H9 (cell line): ENCODE measurements around the gene GPR137. TPM values are rescaled to one million over a fixed set of nuclear protein-coding genes. Genes with fewer than 3 reads are reported as not detected.

Experiments used
- DNase-seq: peaks from one replicate; pipeline ENCODE4 v3.0.0-alpha.2; 2017
- H2AFZ ChIP-seq: one replicate; pipeline ENCODE4 v1.6.1; 2013; ENCODE audit warnings: mild to moderate bottlenecking, low read length, control low read depth, moderate library complexity
- H2AK5ac ChIP-seq: 2 replicates; pipeline ENCODE4 v1.6.1; 2013; ENCODE audit warnings: low read length, control low read depth, mixed read lengths; ENCODE audit not compliant: insufficient read length
- H2BK120ac ChIP-seq: one replicate; pipeline ENCODE4 v1.6.1; 2013; ENCODE audit warnings: low read depth, mild to moderate bottlenecking, low read length, control low read depth, inconsistent platforms; ENCODE audit not compliant: poor library complexity, severe bottlenecking
- H2BK12ac ChIP-seq: 2 replicates; pipeline ENCODE4 v1.6.1; 2013; ENCODE audit warnings: low read length, control low read depth, mixed read lengths, low read depth; ENCODE audit not compliant: insufficient read length
- H2BK15ac ChIP-seq: 2 replicates; pipeline ENCODE4 v1.6.1; 2013; ENCODE audit warnings: low read depth, low read length, control low read depth
- H2BK20ac ChIP-seq: one replicate; pipeline ENCODE4 v1.6.1; 2013; ENCODE audit warnings: low read depth, mild to moderate bottlenecking, low read length, control low read depth, inconsistent platforms; ENCODE audit not compliant: poor library complexity, severe bottlenecking
- H2BK5ac ChIP-seq: 2 replicates; pipeline ENCODE4 v1.6.1; 2013; ENCODE audit warnings: low read length, control low read depth, mixed read lengths; ENCODE audit not compliant: insufficient read length
- H3K14ac ChIP-seq: 2 replicates; pipeline ENCODE4 v1.6.1; 2013; ENCODE audit warnings: low read length, control low read depth; ENCODE audit not compliant: insufficient read depth
- H3K18ac ChIP-seq: 2 replicates; pipeline ENCODE4 v1.6.1; 2013; ENCODE audit warnings: low read depth, mild to moderate bottlenecking, mixed read lengths, low read length, control low read depth; ENCODE audit not compliant: insufficient read length
- H3K23ac ChIP-seq: 2 replicates; pipeline ENCODE4 v1.6.1; 2013; ENCODE audit warnings: low read length, control low read depth, mixed read lengths, low read depth; ENCODE audit not compliant: insufficient read length
- H3K23me2 ChIP-seq: 2 replicates; pipeline ENCODE4 v1.6.1; 2013; ENCODE audit warnings: low read depth, mild to moderate bottlenecking, mixed read lengths, low read length, control low read depth; ENCODE audit not compliant: insufficient read length, poor library complexity, severe bottlenecking
- H3K27ac ChIP-seq: 2 replicates; pipeline ENCODE4 v1.5.1; 2013; ENCODE audit warnings: low read length, control low read depth, mixed read lengths, low read depth; ENCODE audit not compliant: insufficient read length
- H3K27me3 ChIP-seq: 2 replicates; pipeline ENCODE4 v1.6.1; 2013; ENCODE audit warnings: low read length, control low read depth, inconsistent platforms; ENCODE audit not compliant: insufficient read depth
- H3K4ac ChIP-seq: 2 replicates; pipeline ENCODE4 v1.6.1; 2013; ENCODE audit warnings: low read depth, mild to moderate bottlenecking, control low read depth, inconsistent platforms, low read length, moderate library complexity
- H3K4me1 ChIP-seq: 2 replicates; pipeline ENCODE4 v1.6.1; 2013; ENCODE audit warnings: low read length, control low read depth, inconsistent platforms; ENCODE audit not compliant: insufficient read depth
- H3K4me2 ChIP-seq: 2 replicates; pipeline ENCODE4 v1.6.1; 2013; ENCODE audit warnings: low read length, control low read depth, mixed read lengths; ENCODE audit not compliant: insufficient read length, insufficient read depth
- H3K56ac ChIP-seq: 2 replicates; pipeline ENCODE4 v1.6.1; 2013; ENCODE audit warnings: low read depth, mild to moderate bottlenecking, mixed read lengths, low read length, control low read depth; ENCODE audit not compliant: insufficient read length
- H3K79me1 ChIP-seq: 2 replicates; pipeline ENCODE4 v1.6.1; 2013; ENCODE audit warnings: low read depth, mild to moderate bottlenecking, moderate library complexity, low read length, control low read depth, inconsistent platforms; ENCODE audit not compliant: insufficient read depth, poor library complexity, severe bottlenecking
- H3K79me2 ChIP-seq: 2 replicates; pipeline ENCODE4 v1.6.1; 2013; ENCODE audit warnings: low read length, control low read depth, inconsistent platforms; ENCODE audit not compliant: insufficient read depth
- H3K9ac ChIP-seq: 2 replicates; pipeline ENCODE4 v1.6.1; 2013; ENCODE audit warnings: low read length, control low read depth, mixed read lengths; ENCODE audit not compliant: insufficient read length; ENCODE audit errors: extremely low read depth
- H3K9me3 ChIP-seq: one replicate; pipeline ENCODE4 v1.6.1; 2013; ENCODE audit warnings: low read depth, low read length, inconsistent platforms; ENCODE audit not compliant: control insufficient read depth
- H3T11ph ChIP-seq: one replicate; pipeline ENCODE4 v1.6.1; 2013; ENCODE audit warnings: mild to moderate bottlenecking, low read length, control low read depth, inconsistent platforms
- H4K20me1 ChIP-seq: one replicate; pipeline ENCODE4 v1.6.1; 2013; ENCODE audit not compliant: control insufficient read depth, insufficient read length, insufficient read depth
- H4K5ac ChIP-seq: 2 replicates; pipeline ENCODE4 v1.6.1; 2013; ENCODE audit warnings: low read depth, mild to moderate bottlenecking, mixed read lengths, low read length, control low read depth; ENCODE audit not compliant: insufficient read length
- H4K8ac ChIP-seq: replicated peaks from 2 replicates; pipeline ENCODE4 v1.6.1; 2013; ENCODE audit warnings: low read length, control low read depth, mixed read lengths, low read depth; ENCODE audit not compliant: insufficient read length
- H4K91ac ChIP-seq: 2 replicates; pipeline ENCODE4 v1.6.1; 2013; ENCODE audit warnings: low read depth, mild to moderate bottlenecking, moderate library complexity, mixed read lengths, low read length, control low read depth; ENCODE audit not compliant: insufficient read length
- H3K27ac Mint-ChIP-seq, 3 experiments: 2 replicates in 2 of 3; 3 replicates in 1 of 3; pipeline ENCODE4 v1.8.0; 2020 to 2021; ENCODE audit warnings: mixed read lengths in 3 of 3, mild to moderate bottlenecking in 1 of 3, moderate library complexity in 1 of 3
- H3K27me3 Mint-ChIP-seq: 2 replicates; pipeline ENCODE4 v1.8.0; 2021; ENCODE audit warnings: low read depth, mild to moderate bottlenecking, moderate library complexity, mixed read lengths
- H3K36me3 Mint-ChIP-seq, 3 experiments: 2 replicates in 2 of 3; 3 replicates in 1 of 3; pipeline ENCODE4 v1.8.0; 2020 to 2021; ENCODE audit warnings: low read depth in 3 of 3, mixed read lengths in 3 of 3; ENCODE audit not compliant: insufficient read depth in 1 of 3
- H3K4me1 Mint-ChIP-seq, 2 experiments: 2 replicates each; pipeline ENCODE4 v1.8.0; 2020; ENCODE audit warnings: mixed read lengths in 2 of 2
- H3K4me3 Mint-ChIP-seq, 2 experiments: 2 replicates in 1 of 2; 3 replicates in 1 of 2; pipeline ENCODE4 v1.8.0; 2020 to 2021; ENCODE audit warnings: mild to moderate bottlenecking in 2 of 2, mixed read lengths in 2 of 2, moderate library complexity in 1 of 2
- H3K9me3 Mint-ChIP-seq, 2 experiments: 2 replicates in 1 of 2; 3 replicates in 1 of 2; pipeline ENCODE4 v1.8.0; 2020; ENCODE audit warnings: mild to moderate bottlenecking in 2 of 2, mixed read lengths in 2 of 2, moderate library complexity in 1 of 2
- WGBS: extraction: QIAGEN DNeasy Blood & Tissue Kit; methylation state at CpG from one replicate; pipeline ENCODE4 v1.1.7; 2013; ENCODE audit warnings: missing lambda C conversion rate, low lambda C conversion rate, mixed read lengths; ENCODE audit not compliant: insufficient read length; ENCODE audit errors: extremely low coverage; 5-methylcytosine and 5-hydroxymethylcytosine counted together
- total RNA-seq: library from RNA; stranded (reverse); gene quantifications from 2 replicates; pipeline ENCODE4 v1.2.1, GENCODE V29; 2021
- TF ChIP-seq, protein P1 (sequence below): fragments of 200-600 bp; sonication (generic); conservative IDR thresholded peaks from 3 replicates; pipeline ENCODE4 v1.8.0; 2021; ENCODE audit warnings: antibody characterized with exemption, mild to moderate bottlenecking

Gene GPR137
- total RNA-seq, 1 experiment from 2014 or later: 39.6 TPM

DNA sequence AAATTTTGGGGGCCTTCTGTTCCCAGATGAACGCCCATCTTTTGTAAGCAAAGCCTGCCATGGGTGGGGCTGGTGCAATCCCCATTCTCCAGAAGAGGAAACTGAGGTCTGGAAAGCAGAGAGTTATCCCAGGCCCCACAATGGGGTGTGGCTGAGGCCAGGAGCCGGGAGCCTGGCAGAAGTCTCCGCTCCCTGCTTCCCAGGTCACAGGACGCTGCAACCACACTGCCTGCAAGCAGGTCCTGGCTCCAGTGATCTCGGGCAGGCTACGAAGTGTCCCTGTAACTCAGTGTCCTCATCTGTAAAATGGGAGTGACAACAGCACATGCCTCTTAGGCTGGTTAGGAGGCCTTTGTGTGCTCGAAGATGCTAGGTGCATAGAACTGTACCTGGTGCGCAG lies 32.6 kb upstream of the GPR137 start:
- WGBS: no CpG with 5 or more reads among the region's 8 CpGs
- peak overlapping the region; percentile 19 for H3K4me2 ChIP-seq

More for the DNA sequence above, 32.6 kb upstream of the GPR137 start:
- peaks cover 30 to 40% of the 10 kb centered on the region in 2 experiments for H3K4me1 Mint-ChIP-seq
- Histone ChIP-seq H4K8ac (no peak overlapping the region), H3K23ac (no peak overlapping the region), H3K14ac (no peak overlapping the region), H3K79me2 (no peaks in the 10 kb centered on the region; the same call in 1 of the 2 replicates), H2BK15ac (no peak overlapping the region), H2AK5ac (no peak overlapping the region), H3K4me1 (peaks cover 9% of the 10 kb centered on the region; the same call in 1 of the 2 replicates), H3K79me1 (peaks cover 3% of the 10 kb centered on the region), H3K23me2 (peaks cover 16% of the 10 kb centered on the region), H4K5ac (no peak overlapping the region), H2BK5ac (no peak overlapping the region), H3K18ac (no peak overlapping the region), H3K9ac (no peak overlapping the region), H2AFZ (no peak overlapping the region), H2BK20ac (no peak overlapping the region), H3K27me3 (no peaks in the 10 kb centered on the region), H2BK120ac (no peak overlapping the region), H3T11ph (no peak overlapping the region), H3K56ac (no peak overlapping the region), H3K27ac (no peak overlapping the region), H2BK12ac (no peak overlapping the region), H4K91ac (no peak overlapping the region), H3K9me3 (no peaks in the 10 kb centered on the region), H3K4ac (no peak overlapping the region), H4K20me1 (no peaks in the 10 kb centered on the region)
- H3K36me3 Mint-ChIP-seq: peaks cover 20 to 39% (median 32%) of the 10 kb centered on the region in 3 experiments; a peak in 6 of 7 replicates
- TF ChIP-seq, protein P1, sequence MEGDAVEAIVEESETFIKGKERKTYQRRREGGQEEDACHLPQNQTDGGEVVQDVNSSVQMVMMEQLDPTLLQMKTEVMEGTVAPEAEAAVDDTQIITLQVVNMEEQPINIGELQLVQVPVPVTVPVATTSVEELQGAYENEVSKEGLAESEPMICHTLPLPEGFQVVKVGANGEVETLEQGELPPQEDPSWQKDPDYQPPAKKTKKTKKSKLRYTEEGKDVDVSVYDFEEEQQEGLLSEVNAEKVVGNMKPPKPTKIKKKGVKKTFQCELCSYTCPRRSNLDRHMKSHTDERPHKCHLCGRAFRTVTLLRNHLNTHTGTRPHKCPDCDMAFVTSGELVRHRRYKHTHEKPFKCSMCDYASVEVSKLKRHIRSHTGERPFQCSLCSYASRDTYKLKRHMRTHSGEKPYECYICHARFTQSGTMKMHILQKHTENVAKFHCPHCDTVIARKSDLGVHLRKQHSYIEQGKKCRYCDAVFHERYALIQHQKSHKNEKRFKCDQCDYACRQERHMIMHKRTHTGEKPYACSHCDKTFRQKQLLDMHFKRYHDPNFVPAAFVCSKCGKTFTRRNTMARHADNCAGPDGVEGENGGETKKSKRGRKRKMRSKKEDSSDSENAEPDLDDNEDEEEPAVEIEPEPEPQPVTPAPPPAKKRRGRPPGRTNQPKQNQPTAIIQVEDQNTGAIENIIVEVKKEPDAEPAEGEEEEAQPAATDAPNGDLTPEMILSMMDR: no peak
- H3K4me3 Mint-ChIP-seq: peak overlapping the region; percentile 85 to 98
- H3K27ac Mint-ChIP-seq: no peak overlapping the region
- H3K9me3 Mint-ChIP-seq: no peaks in the 10 kb centered on the region
- no peak for DNase-seq
- H3K27me3 Mint-ChIP-seq: no peaks in the 10 kb centered on the region
